Measurements from ENCODE around the gene CCER1.

CCER1 gene

DNA sequence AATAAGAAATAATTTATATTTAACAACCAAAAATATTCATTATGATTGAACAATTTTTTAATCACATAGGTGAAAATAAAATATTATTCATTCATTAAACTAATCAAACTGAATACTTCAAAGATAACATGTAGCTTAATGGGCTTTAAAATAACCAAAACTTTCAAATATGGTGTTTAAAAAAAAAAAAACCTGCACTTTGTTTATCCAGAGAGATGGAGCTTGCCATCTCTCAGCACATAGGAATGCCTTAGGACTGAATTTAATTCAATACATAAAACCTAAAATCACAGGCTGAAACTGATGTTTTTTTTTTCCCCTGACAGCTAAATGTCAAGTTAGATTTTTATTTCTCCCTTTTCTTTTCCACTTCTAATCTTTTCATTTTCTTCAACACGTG is 14.4 kb upstream of the CCER1 start:
- no peak for DNase-seq (ENCODE audit: low read depth in 2 of 2)

DNA sequence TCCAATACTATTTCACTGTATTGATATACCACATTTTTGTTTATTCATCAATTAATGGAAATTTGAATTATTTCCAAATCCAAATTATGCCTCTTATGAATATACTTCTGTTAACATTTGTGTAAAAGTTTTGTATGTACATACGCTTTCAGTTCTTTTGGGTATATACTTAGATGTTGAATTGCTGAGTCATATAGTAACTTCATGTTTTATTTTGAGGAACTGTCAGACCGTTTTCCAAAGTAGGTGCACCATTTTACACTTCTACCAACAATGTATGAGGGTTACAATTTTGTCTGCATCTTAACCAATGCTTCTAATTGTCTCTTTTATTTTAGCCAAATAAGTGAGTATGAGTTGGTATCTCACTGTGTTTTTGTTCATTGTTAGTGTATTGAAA is 10.2 kb upstream of the CCER1 start:
- no peak for DNase-seq (ENCODE audit: low read depth in 2 of 2)

DNA sequence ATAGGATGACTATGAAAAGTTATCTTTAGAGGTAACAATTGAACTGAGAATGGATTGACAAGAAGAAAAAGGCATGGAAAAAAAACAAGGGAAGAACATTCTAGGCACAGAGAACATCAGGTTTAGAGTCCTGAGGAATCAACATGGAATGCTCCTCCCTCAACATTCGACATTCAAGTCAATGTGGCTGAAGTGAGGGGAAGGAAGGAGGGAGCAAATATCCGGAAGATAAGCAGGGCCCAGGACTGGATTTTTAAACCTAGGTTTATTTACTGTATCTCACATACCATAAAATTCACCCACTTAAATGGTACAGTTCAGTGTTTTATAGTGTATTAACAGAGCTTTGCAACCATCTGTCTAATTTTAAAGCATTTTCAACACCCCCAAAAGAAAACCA is 9.6 kb upstream of the CCER1 start:
- no peak for DNase-seq (ENCODE audit: low read depth in 2 of 2)

DNA sequence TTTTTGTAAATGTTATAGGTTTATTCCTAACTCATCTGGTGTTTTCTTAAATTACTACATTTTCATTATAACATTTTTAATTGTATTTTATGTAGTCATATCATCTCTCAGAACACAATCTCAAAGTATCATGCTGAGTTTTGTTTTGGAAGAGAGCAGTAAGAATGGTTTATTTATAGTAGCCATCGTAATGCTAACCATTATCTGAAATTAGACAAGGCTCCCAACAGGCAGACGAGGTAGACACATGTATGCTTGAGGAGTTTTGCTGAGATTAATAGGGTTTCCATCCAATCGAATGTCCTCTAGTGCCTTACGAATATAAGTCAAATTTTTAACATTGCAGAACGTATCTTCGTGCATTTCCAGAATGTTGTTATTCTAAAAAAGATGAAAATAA is 9.0 kb upstream of the CCER1 start:
- DNase-seq (ENCODE audit: low read depth in 2 of 2) = no peak

DNA sequence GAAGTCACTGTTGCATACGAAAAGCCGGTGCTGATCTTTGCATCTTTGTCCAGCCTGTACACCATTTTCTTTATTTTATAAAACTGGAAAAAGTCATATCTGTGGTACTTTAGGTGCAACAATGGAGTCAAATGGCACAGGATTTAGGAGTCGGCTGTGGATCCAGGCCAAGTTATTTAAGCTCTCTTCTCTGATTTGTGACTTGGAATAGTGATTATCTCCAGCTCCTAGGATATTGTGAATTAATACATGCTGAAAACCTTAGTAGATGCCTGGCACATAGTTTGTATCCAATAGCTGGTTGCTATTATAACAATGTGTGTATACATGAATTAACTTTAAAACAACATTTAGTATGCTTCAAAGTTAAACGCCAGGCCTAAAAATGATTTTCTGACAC is 6.2 kb upstream of the CCER1 start:
- no peak for DNase-seq (ENCODE audit: low read depth in 2 of 2)

DNA sequence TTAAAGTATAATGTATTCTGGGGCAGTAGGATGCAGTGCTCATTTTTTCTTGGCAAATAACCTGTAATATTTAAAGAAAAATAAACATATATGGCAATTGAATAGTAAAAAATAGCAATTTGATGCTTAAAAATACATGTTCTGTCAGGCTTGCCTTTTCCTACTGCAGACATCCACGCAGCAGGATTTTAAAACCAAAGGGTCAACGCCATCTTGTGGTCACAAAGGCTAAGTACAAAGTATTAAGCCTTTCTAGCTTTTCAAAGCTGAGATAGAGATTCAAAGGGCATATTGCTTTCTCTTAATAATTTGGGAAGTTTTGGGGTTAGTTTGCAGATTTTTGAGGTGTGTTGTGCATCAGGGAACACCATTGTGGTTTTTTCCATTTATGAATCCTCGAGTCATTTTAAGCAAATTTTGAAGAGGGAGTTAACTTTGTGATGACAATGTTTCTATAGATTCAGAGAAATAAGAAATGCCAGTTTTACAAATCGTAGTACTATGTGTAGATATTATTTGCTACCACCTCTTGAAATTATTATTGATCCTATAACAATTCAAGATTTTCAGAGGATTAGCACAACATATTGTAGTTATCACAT is 4.7 kb upstream of the CCER1 start:
- DNase-seq (ENCODE audit: low read depth in 2 of 2) = no peak

DNA sequence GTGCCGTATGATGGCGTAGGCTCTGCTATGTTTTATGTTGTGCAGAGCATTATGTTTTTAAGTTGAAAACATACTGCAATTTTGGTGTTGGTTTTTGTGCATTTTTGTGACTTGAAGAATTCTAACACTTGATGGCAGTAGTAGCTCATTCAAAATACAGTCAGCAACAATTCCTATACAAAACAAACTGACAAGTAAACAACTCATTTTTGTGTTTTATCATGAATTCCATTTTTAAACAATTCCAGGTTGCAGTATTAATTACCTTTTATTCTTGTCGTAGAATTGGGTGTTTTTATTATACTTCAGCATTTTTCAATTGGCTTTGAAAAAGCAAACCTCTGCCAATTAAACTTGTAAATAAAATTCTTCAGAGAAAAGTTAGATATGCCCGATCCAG is 4.1 kb upstream of the CCER1 start:
- no peak for DNase-seq (ENCODE audit: low read depth in 2 of 2)

DNA sequence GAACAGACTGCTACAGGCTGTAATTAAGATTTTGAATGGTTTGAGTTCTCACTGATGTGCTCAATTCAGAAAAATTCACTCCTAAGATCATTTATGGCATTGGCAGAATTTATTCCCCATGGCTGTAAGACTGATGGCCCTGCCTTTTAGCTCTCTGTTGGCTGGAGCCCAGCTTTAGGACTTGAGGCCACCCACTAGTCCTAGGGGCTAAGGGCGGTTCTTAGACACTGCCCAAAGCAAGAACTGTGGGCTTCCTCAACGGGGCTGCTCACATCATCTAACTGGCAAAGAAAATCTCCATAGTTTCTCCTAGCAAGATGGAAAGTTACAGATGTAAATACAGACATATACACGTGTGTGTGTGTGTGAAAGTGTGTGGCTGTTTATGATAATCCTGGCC is 3.4 kb upstream of the CCER1 start:
- DNase-seq (ENCODE audit: low read depth in 2 of 2) = no peak

DNA sequence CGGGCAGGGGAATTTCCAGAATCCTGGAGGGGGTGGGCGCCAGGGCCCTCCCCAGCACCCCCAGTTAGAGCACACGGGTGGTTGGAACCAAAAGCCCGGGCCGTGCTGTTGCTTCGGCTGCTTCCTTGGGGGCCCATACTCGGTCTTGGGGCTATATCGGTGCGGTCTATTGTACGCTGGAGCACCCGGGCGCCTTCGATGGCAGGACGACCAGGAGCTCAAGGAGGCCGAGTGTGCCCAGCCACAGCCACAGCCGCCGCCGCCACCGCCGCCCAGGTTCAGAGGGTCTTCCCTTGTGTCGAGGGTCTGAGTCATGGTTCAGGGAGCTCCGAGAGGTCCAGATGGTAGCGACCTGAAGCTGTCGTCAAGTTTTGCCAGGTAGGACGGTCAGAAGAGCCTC is 548 bp downstream of the CCER1 start:
- DNase-seq (ENCODE audit: low read depth in 2 of 2) = no peak

DNA sequence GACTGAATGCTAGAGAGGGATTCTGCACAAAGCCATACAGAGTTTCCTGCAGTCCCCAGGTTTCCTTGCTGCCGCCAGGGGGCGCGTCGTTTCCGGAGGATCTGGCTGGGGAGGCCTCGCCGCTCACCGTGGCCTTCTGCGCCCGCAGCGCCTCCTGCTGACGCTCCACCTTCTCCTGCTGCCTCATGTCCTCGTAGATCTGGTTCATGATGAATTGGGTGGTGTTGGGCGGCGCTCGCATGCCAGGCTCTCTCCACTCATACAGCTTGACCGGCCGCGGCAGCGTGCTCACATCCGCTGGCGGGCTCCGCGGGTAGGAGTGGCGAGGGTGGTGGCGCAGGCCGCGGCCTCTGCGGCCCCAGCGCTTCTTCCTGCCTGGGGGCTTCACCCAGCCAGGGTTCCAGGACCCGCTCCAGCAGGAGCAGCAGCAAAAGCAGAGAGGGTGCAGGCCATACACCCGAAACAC is 987 bp downstream of the CCER1 start:
- no peak for DNase-seq (ENCODE audit: low read depth in 2 of 2)

DNA sequence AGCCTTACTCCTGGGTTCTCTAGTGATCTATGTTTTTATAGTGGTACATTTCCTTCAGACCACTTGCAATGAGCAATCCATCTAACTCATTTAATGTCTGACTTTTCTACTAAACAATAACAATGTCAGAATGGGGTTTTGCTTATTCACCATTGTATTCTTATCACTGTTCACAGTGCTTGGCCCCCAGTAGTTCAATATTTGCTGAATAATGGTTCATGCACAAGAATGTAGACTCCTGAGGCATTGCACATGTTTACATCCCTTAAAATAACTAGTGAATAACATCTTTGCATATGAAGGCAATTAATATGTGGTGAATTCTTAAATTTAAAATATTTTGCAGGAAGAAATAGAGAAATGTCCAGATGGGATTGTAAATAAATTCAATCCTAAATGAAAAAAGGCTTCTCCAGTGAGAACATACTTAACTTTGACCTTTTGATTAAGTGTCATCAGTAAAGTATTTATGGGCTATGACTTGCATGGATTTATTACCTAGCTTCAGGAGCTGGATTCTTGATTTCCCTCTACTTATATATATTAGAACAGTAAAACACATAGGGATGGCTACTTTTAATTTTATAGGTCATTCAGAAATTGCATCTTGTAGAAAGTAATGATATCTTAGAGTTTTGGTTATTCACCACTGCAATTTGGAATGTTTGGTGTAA is 3.4 kb downstream of the CCER1 start:
- DNase-seq (ENCODE audit: low read depth in 2 of 2) = no peak

DNA sequence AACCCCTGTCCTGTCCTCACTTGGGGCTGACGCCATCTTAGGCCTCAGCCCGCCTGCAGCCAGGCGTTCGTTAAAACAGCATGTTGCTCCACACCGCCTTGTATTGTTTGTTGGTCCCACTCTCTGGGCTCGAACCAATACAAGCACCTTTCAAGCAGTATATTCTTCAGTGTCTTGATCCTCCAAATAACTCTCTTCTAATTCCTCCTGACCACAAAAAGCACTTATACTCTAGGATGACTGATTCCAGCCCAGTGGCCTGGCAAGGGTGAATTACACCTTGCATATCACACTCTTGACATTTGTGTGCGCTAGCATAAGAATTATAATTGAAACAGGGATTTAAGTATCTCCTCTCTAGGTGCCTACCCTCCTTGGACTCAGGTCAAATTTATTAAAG is 7.1 kb downstream of the CCER1 start:
- DNase-seq (ENCODE audit: low read depth in 2 of 2) = no peak

DNA sequence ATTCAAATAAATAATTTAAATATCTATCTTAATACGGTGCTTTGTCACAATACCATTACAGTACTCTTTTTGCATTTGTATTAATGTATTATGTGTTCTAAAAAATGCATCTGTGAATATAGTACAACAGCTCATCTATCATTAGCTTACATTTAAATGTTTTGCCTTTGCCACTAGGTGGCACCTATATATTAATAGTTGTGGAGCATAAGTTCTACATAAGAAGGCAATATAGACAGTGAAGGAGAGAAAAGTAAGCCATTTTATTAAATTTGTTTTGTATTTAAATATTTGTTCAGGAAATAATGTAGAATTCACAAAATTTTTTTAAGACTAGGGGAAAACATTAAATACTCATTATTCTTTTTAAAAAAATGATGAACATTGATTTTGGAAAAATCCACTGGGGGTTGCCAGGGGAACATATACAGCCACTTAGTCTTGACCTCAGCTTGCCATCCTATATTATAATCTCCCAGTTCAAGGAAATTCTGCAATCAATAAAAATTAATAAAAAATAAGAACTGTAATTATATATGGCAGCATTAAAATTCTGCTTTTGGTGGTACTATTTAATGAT is 9.8 kb downstream of the CCER1 start:
- no peak for DNase-seq (ENCODE audit: low read depth in 2 of 2)

DNA sequence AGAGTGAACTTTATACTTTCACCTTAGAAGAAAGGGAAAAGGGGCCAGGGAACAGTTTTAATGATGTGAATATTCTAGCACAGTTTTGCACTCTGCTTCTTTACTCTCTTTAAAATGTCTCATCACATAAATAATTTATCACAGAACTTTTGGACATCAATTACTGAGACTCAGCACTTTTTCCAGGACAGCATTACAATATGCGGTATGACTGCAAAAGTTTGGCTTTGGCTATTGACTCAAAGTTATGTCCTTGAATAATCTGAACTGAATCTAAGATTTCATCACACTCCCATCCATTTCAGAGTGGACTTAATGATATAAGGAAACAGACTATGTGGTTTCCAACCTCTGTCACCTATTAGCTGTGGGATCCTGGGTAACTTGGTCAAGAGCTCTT is 11.7 kb downstream of the CCER1 start:
- no peak for DNase-seq (ENCODE audit: low read depth in 2 of 2)

DNA sequence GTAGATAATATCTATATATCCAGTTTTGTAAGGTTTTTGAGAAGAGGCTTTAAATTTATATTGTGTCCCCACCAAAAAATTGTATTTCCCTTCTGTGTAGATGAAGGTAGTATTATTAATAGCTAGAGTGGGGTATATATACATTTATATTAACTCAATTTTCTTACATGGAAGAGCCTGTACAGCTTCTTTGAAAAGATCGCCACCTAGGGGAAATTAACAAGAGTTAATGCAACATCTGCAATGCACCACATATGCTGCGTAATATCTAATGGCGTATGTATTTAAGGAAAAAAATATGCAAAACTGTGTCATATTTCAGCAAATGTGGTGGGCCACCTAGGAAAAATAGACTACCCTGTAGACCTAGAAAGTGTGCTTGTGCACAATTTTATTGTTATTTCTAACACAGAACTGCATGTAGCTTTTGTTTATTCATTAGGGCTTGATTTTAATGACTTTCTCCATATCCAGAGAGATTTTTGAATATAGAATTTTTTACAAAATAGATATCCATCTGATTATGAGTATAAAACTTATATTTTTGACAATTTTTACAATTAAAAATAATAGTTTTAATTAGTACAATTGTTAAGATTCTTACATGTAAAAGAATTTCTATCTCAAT is 14.0 kb downstream of the CCER1 start:
- no peak for DNase-seq (ENCODE audit: low read depth in 2 of 2)

DNA sequence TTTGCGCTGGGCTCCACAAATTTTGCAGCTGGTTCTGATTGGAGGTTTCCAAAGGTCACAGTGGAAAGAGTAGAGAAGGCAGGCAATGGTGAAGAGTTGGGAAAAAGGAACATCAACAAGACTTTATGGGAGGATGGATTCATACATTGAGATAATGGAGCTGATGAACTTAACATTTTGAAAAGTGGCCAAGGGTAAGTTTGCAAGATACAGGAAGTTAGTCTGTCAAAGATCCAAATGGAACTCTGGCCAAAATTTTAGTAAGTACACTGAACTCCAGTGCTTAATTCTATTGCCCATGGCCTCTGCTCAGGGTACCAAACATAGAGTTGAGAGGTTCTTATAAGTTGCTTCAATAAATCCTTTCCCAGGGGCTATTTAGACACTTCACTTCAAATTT is 15.6 kb downstream of the CCER1 start:
- DNase-seq (ENCODE audit: low read depth in 2 of 2) = no peak

DNA sequence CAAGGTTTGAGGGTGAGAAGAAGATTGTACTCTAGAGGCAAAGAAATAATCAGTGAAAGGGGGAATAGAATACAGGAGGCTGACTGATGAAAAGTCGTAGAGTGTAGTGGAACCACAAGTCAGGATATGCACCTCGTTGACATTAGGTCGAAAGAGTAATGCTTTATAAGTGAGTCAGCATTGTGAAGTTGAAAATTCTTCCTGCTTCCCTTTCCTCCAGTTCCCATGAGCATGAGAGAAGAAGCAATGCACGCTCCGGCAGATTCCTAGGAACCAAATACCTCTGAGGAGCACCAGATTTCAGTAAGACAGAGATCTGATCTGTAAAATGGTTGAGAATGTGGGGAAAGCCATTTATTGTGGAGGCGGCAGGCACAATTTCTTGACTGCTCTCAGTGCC is 16.5 kb downstream of the CCER1 start:
- no peak for DNase-seq (ENCODE audit: low read depth in 2 of 2)

DNA sequence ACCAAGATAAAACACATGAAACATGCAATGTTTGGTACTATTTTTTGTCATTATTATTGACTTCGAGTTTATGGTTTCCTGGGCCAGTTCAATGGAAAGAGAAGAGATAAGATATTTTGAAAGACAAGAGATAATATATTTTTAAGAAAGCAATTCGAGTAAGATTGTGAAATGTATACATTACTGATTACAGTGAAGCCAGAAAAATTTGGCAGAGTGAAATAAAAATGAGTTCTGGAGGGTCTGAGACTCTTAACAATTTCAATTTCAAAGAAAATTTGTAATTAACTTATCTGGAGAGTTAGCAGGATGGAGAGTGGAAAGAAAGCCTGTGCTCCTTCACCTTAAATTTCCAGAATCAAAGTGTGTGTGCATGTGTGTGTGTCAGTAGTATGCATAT is 17.3 kb downstream of the CCER1 start:
- DNase-seq (ENCODE audit: low read depth in 2 of 2) = no peak

DNA sequence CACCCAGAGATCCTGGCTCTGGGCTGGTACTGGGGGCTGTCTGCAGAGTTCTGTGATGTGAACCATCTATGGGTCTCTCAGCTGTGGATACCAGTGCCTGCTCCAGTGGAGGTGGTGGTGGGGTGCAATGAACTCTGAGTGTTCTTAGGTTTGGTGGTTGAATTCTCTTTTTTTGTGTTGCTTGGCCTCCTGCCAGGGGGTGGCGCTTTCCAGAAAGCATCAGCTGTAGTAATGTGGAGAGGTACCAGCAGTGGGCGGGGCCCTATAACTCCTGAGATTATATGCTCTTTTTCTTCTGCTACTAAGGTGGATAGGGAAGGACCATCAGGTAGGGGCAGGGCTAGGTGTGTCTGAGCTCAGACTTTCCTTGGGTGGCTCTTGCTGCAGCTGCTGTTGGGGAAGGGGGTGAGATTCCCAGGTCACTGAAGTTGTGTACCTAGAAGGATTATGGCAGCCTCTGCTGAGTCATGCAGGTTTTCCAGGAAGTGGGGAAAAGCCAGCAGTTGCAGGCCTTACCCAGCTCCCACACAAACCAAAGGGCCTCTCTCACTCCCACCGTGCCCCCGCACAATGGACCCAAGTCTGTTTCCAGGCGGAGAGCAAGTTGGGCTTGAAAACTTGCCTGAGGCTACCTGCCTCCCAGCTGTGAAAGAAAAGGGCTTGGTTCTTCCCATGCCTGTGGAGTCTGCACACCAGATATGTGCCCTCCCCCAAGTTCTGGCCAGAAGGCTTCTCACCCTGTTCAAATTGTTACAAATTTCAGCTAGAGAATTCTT is 18.6 kb downstream of the CCER1 start:
- DNase-seq (ENCODE audit: low read depth in 2 of 2) = no peak

DNA sequence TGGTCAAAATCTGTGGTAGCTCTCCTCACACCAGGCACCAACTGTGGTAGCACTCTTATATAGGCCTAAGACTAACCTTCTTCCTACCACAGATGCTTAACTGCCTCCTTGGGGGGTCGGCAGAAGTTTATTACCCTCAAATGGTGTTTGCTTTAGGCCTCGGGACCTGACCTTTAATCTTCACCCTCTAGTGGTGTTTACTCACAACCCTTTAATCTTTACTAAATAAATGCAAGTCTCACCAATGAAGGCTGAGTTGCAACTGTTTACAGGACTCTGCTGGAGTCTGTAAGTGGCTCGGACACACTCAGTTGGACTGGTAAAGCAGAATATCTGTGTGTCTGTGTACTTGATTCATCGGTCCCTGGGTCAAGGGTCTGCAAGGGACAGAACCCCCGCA is 29.4 kb downstream of the CCER1 start:
- no peak for DNase-seq (ENCODE audit: low read depth in 2 of 2)

DNA sequence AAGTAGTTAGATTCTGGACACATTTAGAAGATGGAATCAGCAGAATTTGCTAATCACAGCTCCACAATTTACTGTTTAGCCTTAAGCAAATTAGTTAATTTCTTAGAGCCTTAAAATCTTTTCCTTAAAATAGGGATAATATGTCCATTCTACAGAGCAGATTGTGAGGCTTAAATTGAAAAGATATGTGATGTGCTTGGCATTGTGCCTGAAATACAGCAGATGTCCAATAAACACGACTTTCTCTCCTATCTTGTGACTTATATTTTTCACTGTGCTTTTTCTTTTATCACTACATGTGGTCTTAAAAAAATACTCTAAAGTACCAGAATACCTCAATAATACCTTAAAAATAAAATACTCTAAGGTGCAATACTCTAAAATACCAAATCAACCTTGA is 30.6 kb downstream of the CCER1 start:
- no peak for DNase-seq (ENCODE audit: low read depth in 2 of 2)

DNA sequence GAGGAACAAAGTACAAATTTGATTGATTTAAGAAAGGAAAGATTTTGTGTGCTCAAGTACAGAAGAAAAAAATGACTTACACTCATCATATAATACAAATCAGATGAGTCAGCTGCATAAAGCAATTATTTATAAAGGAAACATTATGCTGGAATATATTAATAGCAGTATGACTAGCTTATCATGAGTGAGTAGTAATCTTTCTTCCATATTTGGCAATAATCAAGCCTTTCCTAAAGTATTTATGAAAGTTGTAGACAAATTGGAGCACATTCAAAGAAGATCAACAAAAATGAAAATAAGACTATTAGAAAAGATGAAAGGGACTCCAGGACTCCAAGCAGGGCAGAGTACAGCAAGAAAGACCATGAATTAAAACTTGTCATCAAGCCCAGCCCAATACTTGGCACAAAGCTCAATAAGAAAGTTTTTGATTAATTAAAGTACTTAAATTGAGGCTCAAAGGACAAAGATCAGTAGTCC is 32.8 kb downstream of the CCER1 start:
- DNase-seq (ENCODE audit: low read depth in 2 of 2) = no peak

Measured in activated CD8-positive, alpha-beta memory T cell treated with anti-CD3 and anti-CD28 coated beads for 4 hours (primary cell).